HEK293 (cell line): ENCODE measurements around the gene PLOD2.

Source experiments
- GLIS2 ChIP-seq: fragments of 450-650 bp; formaldehyde crosslinking; IDR thresholded peaks from 2 replicates; pipeline ENCODE4 v1.5.1; 2016; ENCODE audit warnings: missing biosample characterization, missing genetic modification characterization
- TF ChIP-seq, protein P1 (sequence below): fragments of 450-650 bp; formaldehyde crosslinking; IDR thresholded peaks from 2 replicates; pipeline ENCODE4 v1.5.1; 2016; ENCODE audit warnings: missing biosample characterization, missing genetic modification characterization

- TF ChIP-seq GLIS2 (tag by site-specific recombination), result no peak
- TF ChIP-seq, protein P1, sequence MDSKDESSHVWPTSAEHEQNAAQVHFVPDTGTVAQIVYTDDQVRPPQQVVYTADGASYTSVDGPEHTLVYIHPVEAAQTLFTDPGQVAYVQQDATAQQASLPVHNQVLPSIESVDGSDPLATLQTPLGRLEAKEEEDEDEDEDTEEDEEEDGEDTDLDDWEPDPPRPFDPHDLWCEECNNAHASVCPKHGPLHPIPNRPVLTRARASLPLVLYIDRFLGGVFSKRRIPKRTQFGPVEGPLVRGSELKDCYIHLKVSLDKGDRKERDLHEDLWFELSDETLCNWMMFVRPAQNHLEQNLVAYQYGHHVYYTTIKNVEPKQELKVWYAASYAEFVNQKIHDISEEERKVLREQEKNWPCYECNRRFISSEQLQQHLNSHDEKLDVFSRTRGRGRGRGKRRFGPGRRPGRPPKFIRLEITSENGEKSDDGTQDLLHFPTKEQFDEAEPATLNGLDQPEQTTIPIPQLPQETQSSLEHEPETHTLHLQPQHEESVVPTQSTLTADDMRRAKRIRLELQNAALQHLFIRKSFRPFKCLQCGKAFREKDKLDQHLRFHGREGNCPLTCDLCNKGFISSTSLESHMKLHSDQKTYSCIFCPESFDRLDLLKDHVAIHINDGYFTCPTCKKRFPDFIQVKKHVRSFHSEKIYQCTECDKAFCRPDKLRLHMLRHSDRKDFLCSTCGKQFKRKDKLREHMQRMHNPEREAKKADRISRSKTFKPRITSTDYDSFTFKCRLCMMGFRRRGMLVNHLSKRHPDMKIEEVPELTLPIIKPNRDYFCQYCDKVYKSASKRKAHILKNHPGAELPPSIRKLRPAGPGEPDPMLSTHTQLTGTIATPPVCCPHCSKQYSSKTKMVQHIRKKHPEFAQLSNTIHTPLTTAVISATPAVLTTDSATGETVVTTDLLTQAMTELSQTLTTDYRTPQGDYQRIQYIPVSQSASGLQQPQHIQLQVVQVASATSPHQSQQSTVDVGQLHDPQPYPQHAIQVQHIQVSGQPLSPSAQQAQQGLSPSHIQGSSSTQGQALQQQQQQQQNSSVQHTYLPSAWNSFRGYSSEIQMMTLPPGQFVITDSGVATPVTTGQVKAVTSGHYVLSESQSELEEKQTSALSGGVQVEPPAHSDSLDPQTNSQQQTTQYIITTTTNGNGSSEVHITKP (tag by site-specific recombination), result no peak
Observed at GRCh38 chr3:146110161-146110560, 50.8 kb downstream of the PLOD2 start.
